H9 (cell line): ENCODE measurements around the gene HAPLN1. TPM values are rescaled to one million over a fixed set of nuclear protein-coding genes. Genes with fewer than 3 reads are reported as not detected.

Source experiments
- DNase-seq: peaks from one replicate; pipeline ENCODE4 v3.0.0-alpha.2; 2017
- H2AFZ ChIP-seq: one replicate; pipeline ENCODE4 v1.6.1; 2013; ENCODE audit warnings: mild to moderate bottlenecking, low read length, control low read depth, moderate library complexity
- H2AK5ac ChIP-seq: 2 replicates; pipeline ENCODE4 v1.6.1; 2013; ENCODE audit warnings: low read length, control low read depth, mixed read lengths; ENCODE audit not compliant: insufficient read length
- H2BK120ac ChIP-seq: one replicate; pipeline ENCODE4 v1.6.1; 2013; ENCODE audit warnings: low read depth, mild to moderate bottlenecking, low read length, control low read depth, inconsistent platforms; ENCODE audit not compliant: poor library complexity, severe bottlenecking
- H2BK12ac ChIP-seq: 2 replicates; pipeline ENCODE4 v1.6.1; 2013; ENCODE audit warnings: low read length, control low read depth, mixed read lengths, low read depth; ENCODE audit not compliant: insufficient read length
- H2BK15ac ChIP-seq: 2 replicates; pipeline ENCODE4 v1.6.1; 2013; ENCODE audit warnings: low read depth, low read length, control low read depth
- H2BK20ac ChIP-seq: one replicate; pipeline ENCODE4 v1.6.1; 2013; ENCODE audit warnings: low read depth, mild to moderate bottlenecking, low read length, control low read depth, inconsistent platforms; ENCODE audit not compliant: poor library complexity, severe bottlenecking
- H2BK5ac ChIP-seq: 2 replicates; pipeline ENCODE4 v1.6.1; 2013; ENCODE audit warnings: low read length, control low read depth, mixed read lengths; ENCODE audit not compliant: insufficient read length
- H3K14ac ChIP-seq: 2 replicates; pipeline ENCODE4 v1.6.1; 2013; ENCODE audit warnings: low read length, control low read depth; ENCODE audit not compliant: insufficient read depth
- H3K18ac ChIP-seq: 2 replicates; pipeline ENCODE4 v1.6.1; 2013; ENCODE audit warnings: low read depth, mild to moderate bottlenecking, mixed read lengths, low read length, control low read depth; ENCODE audit not compliant: insufficient read length
- H3K23ac ChIP-seq: 2 replicates; pipeline ENCODE4 v1.6.1; 2013; ENCODE audit warnings: low read length, control low read depth, mixed read lengths, low read depth; ENCODE audit not compliant: insufficient read length
- H3K23me2 ChIP-seq: 2 replicates; pipeline ENCODE4 v1.6.1; 2013; ENCODE audit warnings: low read depth, mild to moderate bottlenecking, mixed read lengths, low read length, control low read depth; ENCODE audit not compliant: insufficient read length, poor library complexity, severe bottlenecking
- H3K27ac ChIP-seq: 2 replicates; pipeline ENCODE4 v1.5.1; 2013; ENCODE audit warnings: low read length, control low read depth, mixed read lengths, low read depth; ENCODE audit not compliant: insufficient read length
- H3K27me3 ChIP-seq: 2 replicates; pipeline ENCODE4 v1.6.1; 2013; ENCODE audit warnings: low read length, control low read depth, inconsistent platforms; ENCODE audit not compliant: insufficient read depth
- H3K4ac ChIP-seq: 2 replicates; pipeline ENCODE4 v1.6.1; 2013; ENCODE audit warnings: low read depth, mild to moderate bottlenecking, control low read depth, inconsistent platforms, low read length, moderate library complexity
- H3K4me1 ChIP-seq: 2 replicates; pipeline ENCODE4 v1.6.1; 2013; ENCODE audit warnings: low read length, control low read depth, inconsistent platforms; ENCODE audit not compliant: insufficient read depth
- H3K4me2 ChIP-seq: 2 replicates; pipeline ENCODE4 v1.6.1; 2013; ENCODE audit warnings: low read length, control low read depth, mixed read lengths; ENCODE audit not compliant: insufficient read length, insufficient read depth
- H3K56ac ChIP-seq: 2 replicates; pipeline ENCODE4 v1.6.1; 2013; ENCODE audit warnings: low read depth, mild to moderate bottlenecking, mixed read lengths, low read length, control low read depth; ENCODE audit not compliant: insufficient read length
- H3K79me1 ChIP-seq: 2 replicates; pipeline ENCODE4 v1.6.1; 2013; ENCODE audit warnings: low read depth, mild to moderate bottlenecking, moderate library complexity, low read length, control low read depth, inconsistent platforms; ENCODE audit not compliant: insufficient read depth, poor library complexity, severe bottlenecking
- H3K79me2 ChIP-seq: 2 replicates; pipeline ENCODE4 v1.6.1; 2013; ENCODE audit warnings: low read length, control low read depth, inconsistent platforms; ENCODE audit not compliant: insufficient read depth
- H3K9ac ChIP-seq: 2 replicates; pipeline ENCODE4 v1.6.1; 2013; ENCODE audit warnings: low read length, control low read depth, mixed read lengths; ENCODE audit not compliant: insufficient read length; ENCODE audit errors: extremely low read depth
- H3K9me3 ChIP-seq: one replicate; pipeline ENCODE4 v1.6.1; 2013; ENCODE audit warnings: low read depth, low read length, inconsistent platforms; ENCODE audit not compliant: control insufficient read depth
- H3T11ph ChIP-seq: one replicate; pipeline ENCODE4 v1.6.1; 2013; ENCODE audit warnings: mild to moderate bottlenecking, low read length, control low read depth, inconsistent platforms
- H4K20me1 ChIP-seq: one replicate; pipeline ENCODE4 v1.6.1; 2013; ENCODE audit not compliant: control insufficient read depth, insufficient read length, insufficient read depth
- H4K5ac ChIP-seq: 2 replicates; pipeline ENCODE4 v1.6.1; 2013; ENCODE audit warnings: low read depth, mild to moderate bottlenecking, mixed read lengths, low read length, control low read depth; ENCODE audit not compliant: insufficient read length
- H4K8ac ChIP-seq: replicated peaks from 2 replicates; pipeline ENCODE4 v1.6.1; 2013; ENCODE audit warnings: low read length, control low read depth, mixed read lengths, low read depth; ENCODE audit not compliant: insufficient read length
- H4K91ac ChIP-seq: 2 replicates; pipeline ENCODE4 v1.6.1; 2013; ENCODE audit warnings: low read depth, mild to moderate bottlenecking, moderate library complexity, mixed read lengths, low read length, control low read depth; ENCODE audit not compliant: insufficient read length
- H3K27ac Mint-ChIP-seq, 3 experiments: 2 replicates in 2 of 3; 3 replicates in 1 of 3; pipeline ENCODE4 v1.8.0; 2020 to 2021; ENCODE audit warnings: mixed read lengths in 3 of 3, mild to moderate bottlenecking in 1 of 3, moderate library complexity in 1 of 3
- H3K27me3 Mint-ChIP-seq: 2 replicates; pipeline ENCODE4 v1.8.0; 2021; ENCODE audit warnings: low read depth, mild to moderate bottlenecking, moderate library complexity, mixed read lengths
- H3K36me3 Mint-ChIP-seq, 3 experiments: 2 replicates in 2 of 3; 3 replicates in 1 of 3; pipeline ENCODE4 v1.8.0; 2020 to 2021; ENCODE audit warnings: low read depth in 3 of 3, mixed read lengths in 3 of 3; ENCODE audit not compliant: insufficient read depth in 1 of 3
- H3K4me1 Mint-ChIP-seq, 2 experiments: 2 replicates each; pipeline ENCODE4 v1.8.0; 2020; ENCODE audit warnings: mixed read lengths in 2 of 2
- H3K4me3 Mint-ChIP-seq, 2 experiments: 2 replicates in 1 of 2; 3 replicates in 1 of 2; pipeline ENCODE4 v1.8.0; 2020 to 2021; ENCODE audit warnings: mild to moderate bottlenecking in 2 of 2, mixed read lengths in 2 of 2, moderate library complexity in 1 of 2
- H3K9me3 Mint-ChIP-seq, 2 experiments: 2 replicates in 1 of 2; 3 replicates in 1 of 2; pipeline ENCODE4 v1.8.0; 2020; ENCODE audit warnings: mild to moderate bottlenecking in 2 of 2, mixed read lengths in 2 of 2, moderate library complexity in 1 of 2
- CTCF ChIP-seq: fragments of 200-600 bp; sonication (generic); conservative IDR thresholded peaks from 3 replicates; pipeline ENCODE4 v1.8.0; 2021; ENCODE audit warnings: antibody characterized with exemption, mild to moderate bottlenecking
- total RNA-seq: library from RNA; stranded (reverse); gene quantifications from 2 replicates; pipeline ENCODE4 v1.2.1, GENCODE V29; 2021

Gene HAPLN1
- total RNA-seq, 1 experiment from 2014 or later = 0.22 TPM

GRCh38 chr5:83614841-83615240 lies 105.8 kb downstream of the HAPLN1 start:
- Histone ChIP-seq H3K4ac (no peak overlapping the region), H3T11ph (no peak overlapping the region), H3K56ac (no peak overlapping the region), H4K20me1 (no peaks in the 10 kb centered on the region), H3K9ac (no peak overlapping the region), H3K79me2 (no peaks in the 10 kb centered on the region), H2BK120ac (no peak overlapping the region), H2BK20ac (no peak overlapping the region), H4K91ac (no peak overlapping the region), H3K23ac (no peak overlapping the region), H2AK5ac (no peak overlapping the region), H3K18ac (no peak overlapping the region), H4K8ac (no peak overlapping the region), H3K27me3 (no peaks in the 10 kb centered on the region), H2BK5ac (no peak overlapping the region), H3K9me3 (peaks cover 6% of the 10 kb centered on the region), H3K14ac (no peak overlapping the region), H3K27ac (no peak overlapping the region), H3K4me1 (no peaks in the 10 kb centered on the region), H2BK12ac (no peak overlapping the region), H2BK15ac (no peak overlapping the region), H4K5ac (no peak overlapping the region), H3K23me2 (no peaks in the 10 kb centered on the region), H3K79me1 (no peaks in the 10 kb centered on the region), H3K4me2 (no peak overlapping the region), H2AFZ (no peak overlapping the region)
- no peaks in the 10 kb centered on the region; the same call in 1 of the 2 replicates for H3K27me3 Mint-ChIP-seq
- H3K9me3 Mint-ChIP-seq = peaks cover 16% of the 10 kb centered on the region in 2 experiments
- DNase-seq = no peak
- no peak overlapping the region for H3K4me3 Mint-ChIP-seq
- peaks cover 10 to 17% (median 11%) of the 10 kb centered on the region in 3 experiments; a peak in 6 of 7 replicates for H3K36me3 Mint-ChIP-seq
- no peak overlapping the region for H3K27ac Mint-ChIP-seq
- peaks cover 0 to 6% of the 10 kb centered on the region in 2 experiments; a peak in 2 of 4 replicates for H3K4me1 Mint-ChIP-seq
- no peak for TF ChIP-seq CTCF
